Activated CD4-positive, CD25-positive, alpha-beta regulatory T cell treated with anti-CD3 and anti-CD28 coated beads, Interleukin-2, amount 50 U/mL, for 72 hours (primary cell): ENCODE measurements around the gene CFHR4.
"Not testable (repeated sequence)": the region's sequence is repeated elsewhere in the genome, so short reads cannot be mapped to it uniquely, and the experiment has no call there.

Experiments used
- DNase-seq: peaks from one replicate; pipeline ENCODE4 v3.0.0; 2021

Gene CFHR4

DNA sequence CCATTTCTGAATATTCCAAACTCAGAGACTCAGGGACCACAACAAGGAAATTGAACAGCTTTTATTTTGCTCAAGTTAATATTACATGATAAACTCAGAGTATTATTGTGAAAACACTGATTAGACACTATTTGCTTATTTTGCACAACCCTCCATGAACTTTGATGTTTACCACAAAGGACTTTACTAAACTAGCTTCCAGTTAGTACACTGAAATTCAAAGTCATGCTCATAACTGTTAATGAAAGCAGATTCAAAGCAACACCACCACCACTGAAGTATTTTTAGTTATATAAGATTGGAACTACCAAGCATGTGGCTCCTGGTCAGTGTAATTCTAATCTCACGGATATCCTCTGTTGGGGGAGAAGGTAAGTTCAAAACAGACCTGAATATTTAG lies 55.7 kb downstream of the CFHR4 start, which contains the start of gene CFHR2:
TSS of gene CFHR2 (plus strand) at position 171 of the 400 bp plus-strand sequence. CDS start at position 314, 143 bp downstream.
- not testable (repeated sequence) for DNase-seq

DNA sequence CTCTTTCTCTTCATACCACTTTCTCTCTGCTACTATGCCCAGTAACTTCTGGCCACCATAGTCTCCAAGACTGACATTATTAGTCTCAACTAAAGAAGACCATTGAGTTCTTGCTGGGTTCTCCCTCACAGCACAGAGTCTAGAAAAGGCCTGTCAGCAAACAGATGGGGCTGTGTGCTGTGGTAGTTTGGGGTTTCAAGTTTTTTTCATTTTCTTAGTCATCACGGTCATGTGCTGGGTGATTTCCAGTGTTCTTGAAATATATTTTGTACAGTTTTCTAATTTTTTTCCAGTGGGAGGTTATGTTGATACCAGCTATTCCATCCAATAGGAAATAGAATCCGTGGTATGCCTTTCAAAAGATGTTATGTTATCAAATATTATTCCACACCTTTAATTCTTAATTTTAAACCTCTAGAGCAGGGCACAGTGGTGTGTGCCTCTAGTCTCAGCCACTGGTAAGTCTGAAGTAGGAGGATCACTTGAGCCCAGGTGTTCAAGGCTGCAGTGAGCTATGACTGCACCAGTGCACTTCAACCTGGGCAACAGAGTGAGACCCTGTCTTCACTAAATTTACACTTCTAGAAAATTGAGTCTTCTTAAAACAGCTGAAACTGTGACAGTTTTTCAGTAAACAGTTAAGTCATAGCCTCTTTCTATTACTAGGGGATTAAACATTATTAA lies 64.0 kb downstream of the CFHR4 start:
- no peak for DNase-seq

DNA sequence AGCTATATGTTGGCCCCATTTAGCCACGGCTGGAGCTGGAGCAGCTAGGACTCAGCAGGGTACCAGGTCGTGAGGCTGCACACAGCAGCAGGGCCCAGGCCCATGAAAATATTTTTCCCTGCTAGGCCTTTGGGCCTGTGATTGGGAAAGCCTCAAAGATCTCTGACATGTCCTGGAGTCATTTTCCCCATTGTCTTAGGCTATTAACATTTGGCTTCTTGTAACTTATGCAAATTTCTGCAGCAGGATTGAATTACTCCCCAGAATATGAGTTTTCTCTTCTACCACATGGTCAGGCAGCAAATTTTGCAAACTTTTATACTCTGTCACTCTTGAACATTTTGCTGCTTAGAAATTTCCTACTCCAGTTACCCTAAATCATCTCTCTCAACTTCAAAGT lies 66.9 kb downstream of the CFHR4 start:
- DNase-seq: no peak

DNA sequence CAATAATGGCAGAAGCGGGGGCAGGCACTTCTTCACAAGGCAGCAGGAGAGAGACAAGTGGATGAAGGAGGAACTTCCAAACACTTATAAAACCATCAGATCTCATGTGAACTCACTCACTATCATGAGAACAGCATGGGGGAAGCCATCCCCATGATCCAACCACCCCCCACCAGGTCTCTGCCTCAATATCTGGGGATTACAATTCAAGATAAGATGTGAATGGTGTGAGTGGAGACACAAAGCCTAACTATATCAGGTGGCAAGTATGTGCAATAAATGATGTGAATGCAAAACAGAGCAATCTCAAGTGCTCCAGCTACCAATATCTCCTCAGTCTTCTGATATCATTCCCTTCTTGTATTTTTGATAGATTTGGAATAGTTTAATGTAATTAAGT lies 68.1 kb downstream of the CFHR4 start:
- DNase-seq: no peak

DNA sequence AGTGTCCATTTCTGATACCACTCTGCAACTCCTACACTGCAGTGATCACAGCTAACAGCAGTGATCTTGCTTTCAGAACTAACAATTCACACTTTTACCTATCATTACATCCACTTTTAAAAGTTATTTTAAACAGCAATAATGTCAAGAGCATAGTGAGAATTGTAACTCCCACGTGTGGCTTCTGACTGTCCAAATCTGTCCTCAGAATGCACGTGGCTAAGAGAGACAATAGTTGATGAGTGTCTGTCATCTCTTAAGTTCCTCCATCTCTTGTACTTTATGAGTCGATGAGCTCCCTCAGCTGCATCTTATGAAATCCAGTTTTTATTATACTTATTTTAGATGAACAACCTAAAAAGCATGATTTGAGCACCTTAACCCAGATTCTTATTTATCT lies 73.0 kb downstream of the CFHR4 start:
- DNase-seq: no peak
